SJSA1 (cell line): ENCODE results near the gene KRI1. TPM values are rescaled to one million over a fixed set of nuclear protein-coding genes. Genes with fewer than 3 reads are reported as not detected.

ENCODE experiments used
- DNase-seq, 2 experiments: peaks; one replicate each; pipeline ENCODE4 v3.0.0-alpha.2; 2015 to 2020; ENCODE audit warnings: low spot score in 2 of 2, low read depth in 1 of 2
- H3K27ac ChIP-seq: fragments of 250-450 bp; sonication (Bioruptor Pico); 2 replicates; pipeline ENCODE4 v1.5.1; 2020; ENCODE audit warnings: mild to moderate bottlenecking, moderate library complexity
- H3K27me3 ChIP-seq: fragments of 250-450 bp; sonication (Bioruptor Pico); replicated peaks from 2 replicates; pipeline ENCODE4 v1.5.1; 2020; ENCODE audit warnings: mild to moderate bottlenecking, moderate library complexity
- H3K36me3 ChIP-seq: fragments of 250-450 bp; sonication (Bioruptor Pico); 2 replicates; pipeline ENCODE4 v1.5.1; 2020; ENCODE audit warnings: mild to moderate bottlenecking
- H3K4me1 ChIP-seq: fragments of 250-450 bp; sonication (Bioruptor Pico); replicated peaks from 2 replicates; pipeline ENCODE4 v1.6.1; 2021; ENCODE audit warnings: mild to moderate bottlenecking
- H3K4me3 ChIP-seq: fragments of 250-450 bp; sonication (Bioruptor Pico); 2 replicates; pipeline ENCODE4 v1.5.1; 2020; ENCODE audit warnings: mild to moderate bottlenecking
- H3K9me3 ChIP-seq: fragments of 250-450 bp; sonication (Bioruptor Pico); replicated peaks from 2 replicates; pipeline ENCODE4 v1.5.1; 2020; ENCODE audit warnings: mild to moderate bottlenecking
- total RNA-seq: library from RNA; depleted of rRNA; stranded (reverse); fragments of >200 nt; shearing (Covaris generic); gene quantifications from 2 replicates; pipeline ENCODE4 v1.2.3, GENCODE V29; 2014; rRNA removed

Gene KRI1
- 15.2 and 19.2 TPM in 2 replicates for total RNA-seq

GRCh38 chr19:10565567-10566407, at the start of gene KRI1:
TSS of gene KRI1 (minus strand) at chr19:10566010. CDS start at chr19:10565999, 11 bp downstream.
- DNase-seq = peak; percentile 97 to 99
- H3K27ac ChIP-seq = peak within 1 kb of the TSS; percentile 22; the same call in 1 of the 2 replicates
- no peaks in the 10 kb centered on the region for H3K9me3 ChIP-seq
- peaks cover 29% of the 10 kb centered on the region for H3K4me1 ChIP-seq
- no peaks in the 10 kb centered on the region for H3K27me3 ChIP-seq
- peaks cover 43% of the 10 kb centered on the region for H3K36me3 ChIP-seq
- H3K4me3 ChIP-seq = peak within 1 kb of the TSS; percentile 78

GRCh38 chr19:10612499-10613119, 46.8 kb upstream of the KRI1 start:
- no peak for DNase-seq
- peaks cover 7% of the 10 kb centered on the region; the same call in 1 of the 2 replicates for H3K36me3 ChIP-seq
- no peaks in the 10 kb centered on the region for H3K27me3 ChIP-seq
- no peaks in the 10 kb centered on the region for H3K9me3 ChIP-seq
- H3K4me3 ChIP-seq = no peak overlapping the region
- H3K4me1 ChIP-seq = peaks cover 20% of the 10 kb centered on the region
- no peak overlapping the region for H3K27ac ChIP-seq

- no peak overlapping the region for H3K4me3 ChIP-seq
- H3K4me1 ChIP-seq = peaks cover 13% of the 10 kb centered on the region
- DNase-seq = no peak
- no peaks in the 10 kb centered on the region for H3K27me3 ChIP-seq
- H3K36me3 ChIP-seq = peaks cover 7% of the 10 kb centered on the region; the same call in 1 of the 2 replicates
- H3K9me3 ChIP-seq = no peaks in the 10 kb centered on the region
- no peak overlapping the region for H3K27ac ChIP-seq
Measured at GRCh38 chr19:10611907-10612306, 46.1 kb upstream of the KRI1 start.

GRCh38 chr19:10604460-10604980, 38.7 kb upstream of the KRI1 start:
- H3K36me3 ChIP-seq = peaks cover 7% of the 10 kb centered on the region
- no peaks in the 10 kb centered on the region for H3K9me3 ChIP-seq
- no peak for DNase-seq
- peak overlapping the region; percentile 87 for H3K27ac ChIP-seq
- H3K4me1 ChIP-seq = peaks cover 23% of the 10 kb centered on the region
- H3K4me3 ChIP-seq = no peak overlapping the region
- H3K27me3 ChIP-seq = no peaks in the 10 kb centered on the region

GRCh38 chr19:10603873-10604459, 38.2 kb upstream of the KRI1 start:
- DNase-seq = peak; percentile 60 to 80
- peak overlapping the region; percentile 87 for H3K27ac ChIP-seq
- H3K36me3 ChIP-seq = peaks cover 7% of the 10 kb centered on the region
- H3K9me3 ChIP-seq = no peaks in the 10 kb centered on the region
- H3K4me1 ChIP-seq = peaks cover 23% of the 10 kb centered on the region
- peak overlapping the region; percentile 96 for H3K4me3 ChIP-seq
- H3K27me3 ChIP-seq = no peaks in the 10 kb centered on the region

- Histone ChIP-seq H3K4me3 (peak overlapping the region; percentile 96), H3K27me3 (no peaks in the 10 kb centered on the region; the same call in 1 of the 2 replicates), H3K4me1 (peaks cover 23% of the 10 kb centered on the region), H3K27ac (peak overlapping the region; percentile 87), H3K9me3 (no peaks in the 10 kb centered on the region), H3K36me3 (peaks cover 7% of the 10 kb centered on the region)
- peak; percentile 57 to 58 for DNase-seq
Measured at GRCh38 chr19:10603084-10603872, 37.5 kb upstream of the KRI1 start.

- peaks cover 7% of the 10 kb centered on the region for H3K36me3 ChIP-seq
- H3K27ac ChIP-seq = peak overlapping the region; percentile 87
- peak overlapping the region; percentile 96 for H3K4me3 ChIP-seq
- peak; percentile 60 to 83 for DNase-seq
- peaks cover 23% of the 10 kb centered on the region for H3K4me1 ChIP-seq
- H3K9me3 ChIP-seq = no peaks in the 10 kb centered on the region
- H3K27me3 ChIP-seq = no peaks in the 10 kb centered on the region; the same call in 1 of the 2 replicates
Measured at GRCh38 chr19:10602330-10603083, 36.7 kb upstream of the KRI1 start.

GRCh38 chr19:10601999-10602329, 36.2 kb upstream of the KRI1 start:
- Histone ChIP-seq H3K9me3 (no peaks in the 10 kb centered on the region), H3K27ac (no peak overlapping the region), H3K36me3 (peaks cover 7% of the 10 kb centered on the region), H3K4me3 (peak overlapping the region; percentile 96), H3K4me1 (peaks cover 23% of the 10 kb centered on the region), H3K27me3 (no peaks in the 10 kb centered on the region; the same call in 1 of the 2 replicates)
- DNase-seq = peak in 1 of 2 experiments; percentile 24

GRCh38 chr19:10600149-10600548, 34.3 kb upstream of the KRI1 start:
- peaks cover 7% of the 10 kb centered on the region for H3K36me3 ChIP-seq

GRCh38 chr19:10593820-10594637, 28.2 kb upstream of the KRI1 start:
- Histone ChIP-seq H3K27me3 (no peaks in the 10 kb centered on the region; the same call in 1 of the 2 replicates), H3K36me3 (no peaks in the 10 kb centered on the region), H3K9me3 (no peaks in the 10 kb centered on the region), H3K4me1 (no peaks in the 10 kb centered on the region), H3K27ac (no peak overlapping the region), H3K4me3 (no peak overlapping the region)
- DNase-seq = no peak

More at GRCh38 chr19:10600149-10600548, 34.3 kb upstream of the KRI1 start:
- no peaks in the 10 kb centered on the region; the same call in 1 of the 2 replicates for H3K27me3 ChIP-seq
- peaks cover 23% of the 10 kb centered on the region for H3K4me1 ChIP-seq
- H3K27ac ChIP-seq = no peak overlapping the region
- no peak overlapping the region for H3K4me3 ChIP-seq
- DNase-seq = no peak
- no peaks in the 10 kb centered on the region for H3K9me3 ChIP-seq

GRCh38 chr19:10593148-10593547, 27.3 kb upstream of the KRI1 start:
- peaks cover 4% of the 10 kb centered on the region; the same call in 1 of the 2 replicates for H3K27me3 ChIP-seq
- no peak overlapping the region for H3K4me3 ChIP-seq
- no peaks in the 10 kb centered on the region for H3K36me3 ChIP-seq
- no peak overlapping the region for H3K27ac ChIP-seq
- H3K4me1 ChIP-seq = no peaks in the 10 kb centered on the region
- DNase-seq = no peak
- no peaks in the 10 kb centered on the region for H3K9me3 ChIP-seq

GRCh38 chr19:10587839-10588150, 22.0 kb upstream of the KRI1 start:
- no peak overlapping the region for H3K27ac ChIP-seq
- H3K4me1 ChIP-seq = no peaks in the 10 kb centered on the region
- peaks cover 20% of the 10 kb centered on the region for H3K27me3 ChIP-seq
- no peak overlapping the region for H3K4me3 ChIP-seq
- no peaks in the 10 kb centered on the region for H3K36me3 ChIP-seq
- no peak for DNase-seq
- no peaks in the 10 kb centered on the region for H3K9me3 ChIP-seq
